Aorta (tissue), 5 donors: ENCODE measurements around the gene PTBP1. TPM values are rescaled to one million over a fixed set of nuclear protein-coding genes. Genes with fewer than 3 reads are reported as not detected.

Source experiments
- ATAC-seq: fragments of 200-7000 bp; cut with Tn5 transposase; one replicate; pipeline ENCODE4 v1.9.1; 2022; ENCODE audit warnings: moderate library complexity; ENCODE audit not compliant: low FRiP score
- DNase-seq, 2 donors: peaks; one replicate each; pipeline ENCODE4 v3.0.0-alpha.2; 2020
- H3K27ac ChIP-seq, 2 donors: one replicate each; pipeline ENCODE4 v1.5.1; 2013; ENCODE audit warnings: low read length in 2 of 2, mild to moderate bottlenecking in 2 of 2, moderate library complexity in 2 of 2, control low read depth in 1 of 2, inconsistent platforms in 1 of 2, low read depth in 1 of 2
- H3K27me3 ChIP-seq, 2 donors: one replicate each; pipeline ENCODE4 v1.6.1; 2013; ENCODE audit warnings: control low read depth in 1 of 2, low read length in 1 of 2, mild to moderate bottlenecking in 1 of 2, moderate library complexity in 1 of 2; ENCODE audit not compliant: insufficient read depth in 2 of 2, control insufficient read depth in 1 of 2
- H3K36me3 ChIP-seq, 2 donors: one replicate each; pipeline ENCODE4 v1.6.1; 2013; ENCODE audit warnings: control low read depth in 1 of 2, low read length in 1 of 2, mild to moderate bottlenecking in 1 of 2; ENCODE audit not compliant: insufficient read depth in 2 of 2, control insufficient read depth in 1 of 2
- H3K4me1 ChIP-seq, 2 donors: one replicate each; pipeline ENCODE4 v1.6.1; 2013; ENCODE audit warnings: low read length in 2 of 2, control low read depth in 1 of 2, mild to moderate bottlenecking in 1 of 2, moderate library complexity in 1 of 2; ENCODE audit not compliant: insufficient read depth in 2 of 2, control insufficient read depth in 1 of 2
- H3K4me3 ChIP-seq, 2 donors: one replicate each; pipeline ENCODE4 v1.5.1; 2013; ENCODE audit warnings: low read length in 2 of 2, control low read depth in 1 of 2, mild to moderate bottlenecking in 1 of 2
- H3K9me3 ChIP-seq: one replicate; pipeline ENCODE4 v1.6.1; 2013; ENCODE audit warnings: mild to moderate bottlenecking, low read length; ENCODE audit not compliant: control insufficient read depth
- WGBS, 2 donors: extraction: QIAGEN DNeasy Blood & Tissue Kit; methylation state at CpG; one replicate each; pipeline ENCODE4 v1.1.7; 2013; 5-methylcytosine and 5-hydroxymethylcytosine counted together
- intact Hi-C, 2 donors: fragments of 100-400 bp; cut with DNase I; formaldehyde crosslinking; loops; one replicate each; pipeline versions ENCODE4 v1.14.2 to v1.15.0; 2022
- polyA plus RNA-seq, 2 donors: library from polyadenylated mRNA; stranded (reverse); fragments of 200-250 nt; gene quantifications; one replicate each; pipeline ENCODE4 v1.2.3, GENCODE V29; 2013
- total RNA-seq, 2 donors: library from RNA; stranded (reverse); fragmentation: NEBNext Ultra II Directional; extraction: Animal tissue kit (Norgen Biotek cat#: 25700); gene quantifications; one replicate each; pipeline ENCODE4 v1.2.1, GENCODE V29; 2021
- donor health status: healthy with polysubstance abuse.
- donor health status: Bipolar disorder and iron deficiency.
- donor health status: DM: no; HTN: no; CAD: no.
- donor health status: DM: no; HTN: no; CAD: no.
- donor health status: DM: yes; HTN: yes; CAD: no.

PTBP1 gene
- total and polyA plus RNA-seq, 4 donors: 46.7 to 218 (median 141) TPM

DNA sequence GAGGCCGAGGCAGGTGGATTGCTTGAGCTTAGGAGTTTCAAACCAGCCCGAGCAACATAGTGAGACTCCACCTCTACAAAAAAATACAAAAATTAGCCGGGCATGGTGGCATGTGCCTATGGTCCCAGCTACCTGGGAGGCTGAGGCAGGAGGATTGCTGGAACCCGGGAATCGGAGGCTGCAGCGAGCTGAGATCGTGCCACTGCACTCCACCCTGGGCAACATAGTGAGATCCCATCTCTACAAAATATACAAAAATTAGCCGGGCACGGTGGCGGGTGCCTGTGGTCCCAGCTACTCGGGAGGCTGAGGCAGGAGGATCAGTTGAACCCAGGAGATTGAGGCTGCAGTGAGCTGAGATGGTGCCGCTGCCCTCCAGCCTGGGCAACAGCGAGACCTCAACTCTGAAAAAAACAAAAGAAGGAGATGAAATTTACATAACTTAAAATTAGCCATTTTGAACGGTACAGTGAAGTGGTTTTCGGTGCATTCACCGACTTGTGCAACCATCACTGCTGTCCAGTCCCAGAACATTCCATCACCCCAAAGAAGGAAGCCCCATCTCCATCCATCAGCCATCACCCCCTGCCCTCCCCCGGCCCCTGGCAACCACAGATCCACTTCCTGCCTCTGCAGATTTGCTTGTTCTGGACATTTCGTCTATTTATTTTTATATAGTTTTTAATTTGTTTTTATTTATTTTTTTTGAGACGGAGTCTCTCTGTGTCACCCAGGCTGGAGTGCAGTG lies 28.8 kb downstream of the PTBP1 start:
- intact Hi-C loops: no loop called here
- no peaks in the 10 kb centered on the region for H3K27me3 ChIP-seq
- no peak overlapping the region for H3K27ac ChIP-seq
- H3K4me3 ChIP-seq: no peak overlapping the region
- 77 to 78% methylated on average over 19 of the region's 19 CpGs for WGBS, 2 donors
- ATAC-seq (no peak), DNase-seq (no peak)
- H3K9me3 ChIP-seq: no peaks in the 10 kb centered on the region
- H3K36me3 ChIP-seq: no peaks in the 10 kb centered on the region
- no peaks in the 10 kb centered on the region for H3K4me1 ChIP-seq

DNA sequence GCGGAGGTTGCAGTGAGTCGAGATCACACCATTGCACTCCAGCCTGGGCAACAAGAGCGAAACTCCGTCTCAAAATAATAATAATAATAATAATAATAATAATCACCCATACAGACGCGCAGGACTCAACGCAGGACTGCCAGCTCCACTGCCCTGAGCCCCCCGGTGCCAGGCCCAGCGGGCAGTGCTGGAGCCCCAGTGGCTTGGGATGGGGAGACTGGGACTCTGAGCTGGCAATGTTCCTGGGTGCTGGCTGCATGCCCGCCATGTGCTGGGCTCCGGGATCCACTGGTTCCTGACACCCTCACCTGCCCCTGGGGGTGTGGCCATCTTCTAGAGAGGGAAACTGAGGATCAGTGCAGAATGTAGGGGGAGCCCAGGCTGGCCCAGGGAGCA lies 30.1 kb downstream of the PTBP1 start:
- H3K27me3 ChIP-seq: no peaks in the 10 kb centered on the region
- 86 to 90% methylated on average over 11 of the region's 11 CpGs for WGBS, 2 donors
- ATAC-seq: no peak

DNA sequence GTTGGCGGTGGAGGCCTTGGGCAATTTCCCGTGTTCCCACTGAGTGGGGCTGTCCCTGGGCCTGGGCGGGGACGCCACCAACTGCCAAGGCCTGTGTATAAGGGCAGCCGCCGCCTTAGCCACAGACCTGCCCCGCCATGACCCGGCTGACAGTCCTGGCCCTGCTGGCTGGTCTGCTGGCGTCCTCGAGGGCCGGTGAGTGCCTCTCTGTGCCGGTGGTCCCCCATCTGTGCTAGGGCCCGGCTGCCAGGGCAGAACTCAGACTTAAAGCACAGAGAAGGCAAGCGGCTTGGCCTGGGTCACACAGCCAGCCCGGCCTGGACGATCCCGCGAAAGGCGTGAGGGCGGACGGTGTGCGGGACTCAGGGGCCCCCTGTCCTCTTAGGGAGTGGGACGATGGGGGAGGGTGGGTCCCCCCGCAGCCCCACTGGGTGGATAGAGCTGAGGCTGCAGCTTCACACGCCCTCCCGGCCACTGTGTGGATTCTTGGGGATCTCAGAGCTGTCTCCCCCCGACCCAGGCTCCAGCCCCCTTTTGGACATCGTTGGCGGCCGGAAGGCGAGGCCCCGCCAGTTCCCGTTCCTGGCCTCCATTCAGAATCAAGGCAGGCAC lies 30.6 kb downstream of the PTBP1 start, which contains the start of gene AZU1:
AZU1 (plus strand) TSS at position 128 of the 612 bp plus-strand sequence; CDS start at position 138, 10 bp downstream.
- intact Hi-C loops: no loop called here
- DNase-seq (peak in 1 of 2 donors; percentile 78), ATAC-seq (peak; percentile 38)
- Histone ChIP-seq H3K4me3 (no peak within 1 kb of the TSS), H3K9me3 (no peaks in the 10 kb centered on the region), H3K27me3 (no peaks in the 10 kb centered on the region), H3K27ac (no peak within 1 kb of the TSS), H3K4me1 (no peaks in the 10 kb centered on the region), H3K36me3 (no peaks in the 10 kb centered on the region)
- WGBS, 2 donors: 73 to 74% methylated on average over 30 to 33 of the region's 33 CpGs

More for the DNA sequence above, 30.1 kb downstream of the PTBP1 start:
- Histone ChIP-seq H3K27ac (no peak overlapping the region), H3K9me3 (no peaks in the 10 kb centered on the region), H3K4me1 (no peaks in the 10 kb centered on the region), H3K4me3 (no peak overlapping the region), H3K36me3 (no peaks in the 10 kb centered on the region)
- intact Hi-C loops: no loop called here
- no peak for DNase-seq

DNA sequence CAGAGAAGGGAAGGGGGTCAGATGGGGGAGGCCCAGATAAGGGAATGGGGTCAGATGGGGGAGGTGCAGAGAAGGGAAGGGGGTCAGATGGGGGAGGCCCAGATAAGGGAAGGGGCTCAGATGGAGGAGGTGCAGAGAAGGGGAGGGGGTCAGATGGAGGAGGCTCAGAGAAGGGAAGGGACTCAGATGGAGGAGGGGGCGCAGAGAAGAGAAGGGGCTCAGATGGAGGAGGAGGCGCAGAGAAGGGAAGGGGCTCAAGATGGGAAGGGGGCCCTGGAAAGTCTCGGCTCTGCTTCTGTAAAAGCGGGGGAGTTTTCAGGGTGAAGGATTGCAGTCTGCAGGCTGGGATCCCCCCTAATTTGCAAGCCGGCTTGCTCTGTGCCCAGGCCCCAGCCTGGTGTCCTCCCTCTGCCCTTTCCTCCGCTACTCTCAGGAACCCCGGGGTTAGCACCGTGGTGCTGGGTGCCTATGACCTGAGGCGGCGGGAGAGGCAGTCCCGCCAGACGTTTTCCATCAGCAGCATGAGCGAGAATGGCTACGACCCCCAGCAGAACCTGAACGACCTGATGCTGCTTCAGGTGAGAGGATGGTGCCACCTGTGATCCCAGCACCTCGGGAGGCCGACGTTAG lies 32.0 kb downstream of the PTBP1 start:
- DNase-seq (no peak), ATAC-seq (no peak)
- H3K36me3 ChIP-seq: no peaks in the 10 kb centered on the region
- H3K4me1 ChIP-seq: no peaks in the 10 kb centered on the region
- intact Hi-C loops: no loop called here
- H3K4me3 ChIP-seq: no peak overlapping the region
- H3K9me3 ChIP-seq: peaks cover 1% of the 10 kb centered on the region
- WGBS, 2 donors: 76 to 80% methylated on average over 17 to 18 of the region's 18 CpGs
- H3K27me3 ChIP-seq: no peaks in the 10 kb centered on the region
- H3K27ac ChIP-seq: no peak overlapping the region

DNA sequence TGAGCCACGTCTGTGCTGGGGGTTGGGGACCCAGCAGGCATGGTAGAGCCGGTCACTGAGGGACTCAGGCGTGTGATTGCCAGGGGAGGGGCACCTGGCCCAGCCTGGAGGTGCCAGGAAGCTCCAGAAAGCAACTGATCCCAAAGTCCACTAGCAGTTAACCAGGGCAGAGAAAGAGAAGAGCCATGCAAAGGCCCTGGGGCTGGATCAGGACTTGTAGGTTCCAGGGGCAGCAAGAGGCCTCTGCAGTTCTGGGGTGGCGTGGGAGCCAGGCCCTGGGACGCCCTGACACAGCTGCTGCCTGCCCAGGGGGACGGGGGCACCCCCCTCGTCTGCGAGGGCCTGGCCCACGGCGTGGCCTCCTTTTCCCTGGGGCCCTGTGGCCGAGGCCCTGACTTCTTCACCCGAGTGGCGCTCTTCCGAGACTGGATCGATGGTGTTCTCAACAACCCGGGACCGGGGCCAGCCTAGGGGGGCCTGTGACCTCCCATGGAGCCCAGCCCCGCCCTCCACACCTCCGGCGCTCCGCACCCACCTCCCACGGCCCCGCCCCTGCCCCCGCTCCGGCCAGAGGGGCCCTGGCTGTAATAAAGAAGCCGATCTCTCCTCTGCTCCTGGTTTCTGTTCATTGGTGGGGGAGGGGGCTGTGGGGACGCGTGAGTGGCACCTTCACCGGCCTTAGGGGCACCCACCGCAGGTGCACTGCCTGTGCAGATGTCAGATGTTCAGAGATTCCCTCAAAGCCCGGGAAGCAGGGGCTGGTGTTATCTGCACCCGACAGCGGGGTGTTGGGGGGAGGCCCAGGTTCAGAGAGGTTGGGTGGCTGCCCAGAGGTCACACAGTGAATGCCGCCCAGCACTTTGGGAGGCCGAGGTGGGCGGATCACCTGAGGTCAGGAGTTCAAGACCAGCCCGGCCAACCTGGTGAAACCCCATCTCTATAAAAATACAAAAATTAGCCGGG lies 34.4 kb downstream of the PTBP1 start:
- DNase-seq: no peak
- ATAC-seq: no peak
- intact Hi-C loops: no loop called here
- Histone ChIP-seq H3K27ac (no peak overlapping the region), H3K9me3 (peaks cover 2% of the 10 kb centered on the region), H3K27me3 (no peaks in the 10 kb centered on the region), H3K4me1 (no peaks in the 10 kb centered on the region), H3K36me3 (no peaks in the 10 kb centered on the region), H3K4me3 (no peak overlapping the region)
- WGBS, 2 donors: 59 to 60% methylated on average over 37 to 38 of the region's 38 CpGs

DNA sequence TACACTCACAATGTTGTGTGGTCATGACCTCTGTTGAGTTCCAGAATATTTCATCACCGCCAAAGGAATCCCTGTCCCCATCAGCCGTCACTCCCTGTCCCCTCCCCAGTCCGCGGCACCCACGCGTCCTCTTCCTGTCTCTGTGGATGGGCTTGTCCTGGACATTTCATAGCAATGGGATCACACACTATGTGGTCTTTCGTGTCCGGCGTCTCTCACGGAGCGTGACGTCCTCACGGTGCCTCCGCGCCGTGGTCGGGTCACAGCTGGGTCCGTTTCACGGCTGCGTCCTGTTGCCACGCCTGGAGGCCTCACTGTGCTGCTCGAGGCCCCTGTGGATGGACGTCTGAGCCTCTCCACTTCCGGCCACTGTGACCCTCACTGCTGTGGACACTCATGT lies 37.0 kb downstream of the PTBP1 start:
- Histone ChIP-seq H3K4me3 (no peak overlapping the region), H3K36me3 (no peaks in the 10 kb centered on the region), H3K9me3 (peaks cover 2% of the 10 kb centered on the region), H3K4me1 (no peaks in the 10 kb centered on the region), H3K27ac (no peak overlapping the region), H3K27me3 (no peaks in the 10 kb centered on the region)
- ATAC-seq (no peak), DNase-seq (no peak)
- intact Hi-C loops: no loop called here
- WGBS, 2 donors: 71 to 78% methylated on average over 24 of the region's 24 CpGs

DNA sequence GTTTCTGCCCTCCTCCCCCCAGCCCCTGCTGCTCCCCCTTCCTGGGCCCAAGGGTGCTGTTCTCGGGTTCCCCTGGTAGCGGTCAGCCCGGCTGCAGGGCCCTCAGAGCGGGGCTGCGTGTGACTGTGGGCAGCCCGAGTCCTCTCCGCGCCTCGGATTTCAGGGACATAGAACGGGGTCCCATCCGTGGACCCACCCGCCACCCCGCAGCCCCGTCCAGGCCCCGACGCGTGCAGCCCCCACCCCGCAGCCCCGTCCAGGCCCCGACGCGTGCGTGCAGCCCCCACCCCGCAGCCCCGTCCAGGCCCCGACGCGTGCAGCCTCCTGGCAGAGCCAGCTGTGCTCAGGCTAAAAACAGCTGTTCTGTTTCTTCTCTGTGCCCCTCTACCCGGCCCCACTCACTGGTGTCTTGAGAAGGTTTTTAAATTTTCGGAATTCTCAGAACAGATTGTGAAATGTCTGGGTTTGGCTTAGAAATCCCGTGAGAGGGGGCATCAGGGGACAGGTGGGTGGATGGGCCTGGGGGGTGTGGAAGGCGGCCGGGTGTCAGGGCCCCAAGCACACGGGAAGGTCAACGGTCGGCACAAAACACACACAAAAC lies 38.1 kb downstream of the PTBP1 start:
- DNase-seq (peak in 1 of 2 donors; percentile 81), ATAC-seq (peak; percentile 84)
- H3K4me3 ChIP-seq: no peak overlapping the region
- WGBS, 2 donors: 61 to 63% methylated on average over 32 to 36 of the region's 36 CpGs
- H3K27ac ChIP-seq: no peak overlapping the region
- H3K36me3 ChIP-seq: no peaks in the 10 kb centered on the region
- H3K27me3 ChIP-seq: no peaks in the 10 kb centered on the region
- H3K4me1 ChIP-seq: no peaks in the 10 kb centered on the region
- intact Hi-C loops: no loop called here
- H3K9me3 ChIP-seq: peaks cover 2% of the 10 kb centered on the region
